ENCODE data around the gene MLNR. TPM values are rescaled to one million over a fixed set of nuclear protein-coding genes. Genes with fewer than 3 reads are reported as not detected.

Gene MLNR
- total and polyA plus RNA-seq, 9 of the 15 experiments (the other 6 are each of a cell fraction or from before 2014, with no cell fraction given): not detected

- FAIRE-seq (no peak), DNase-seq (ENCODE audit: extremely low read depth in 1 of 4, low spot score in 3 of 4) (no peak), ATAC-seq (no peak)
- ChIA-PET POLR2A (no interaction called here), CTCF (ENCODE audit: low intra/inter-chr PET ratio) (no interaction called here)
- in situ Hi-C loops (cut with MboI) (no loop called here), intact Hi-C loops (cut with micrococcal nuclease) (no loop called here)
- no peaks in the 10 kb centered on the region for H4K20me1 ChIP-seq (replicated peaks; ENCODE audit: control insufficient read depth, insufficient read depth, low read length)
- H3K4me2 ChIP-seq (ENCODE audit: insufficient read depth, low read length): no peak overlapping the region
- H3K27ac ChIP-seq (ENCODE audit: extremely low read depth, low read depth, low read length): no peak overlapping the region
- H3K9me3 ChIP-seq (replicated peaks; ENCODE audit: control insufficient read depth, insufficient read depth, low read depth, low read length): no peaks in the 10 kb centered on the region
- H3K4me1 ChIP-seq (replicated peaks in 1 of 2; ENCODE audit: control insufficient read depth in 2 of 2, insufficient read depth in 2 of 2, low read length in 2 of 2): no peaks in the 10 kb centered on the region
- H3K79me2 ChIP-seq (ENCODE audit: control insufficient read depth, insufficient read depth, low read length): no peaks in the 10 kb centered on the region
- H3K4me3 ChIP-seq: no peak overlapping the region
- no peak overlapping the region for H2AFZ ChIP-seq (ENCODE audit: low read depth, low read length)
- TF ChIP-seq NFE2L1 (tag; IDR thresholded peaks at IDR 0.05; ENCODE audit: borderline replicate concordance, low read depth): no peak
- TF ChIP-seq C11orf30 (IDR thresholded peaks at IDR 0.05; ENCODE audit: low read depth): no peak
- TF ChIP-seq POLR2G (IDR thresholded peaks at IDR 0.05; ENCODE audit: low read depth, low read length): no peak
- no peak for TF ChIP-seq MAFG (tag; conservative IDR thresholded peaks at IDR 0.05)
- TF ChIP-seq RB1 (IDR thresholded peaks at IDR 0.05; ENCODE audit: low read depth): no peak
- TF ChIP-seq ZNF766 (CRISPR knock-in tag; conservative IDR thresholded peaks at IDR 0.05): no peak
- TF ChIP-seq NUFIP1 (IDR thresholded peaks at IDR 0.05; ENCODE audit: partially characterized antibody): no peak
- TF ChIP-seq ZNF384 (IDR thresholded peaks at IDR 0.05; ENCODE audit: low read depth, low read length): no peak
- no peak for TF ChIP-seq TARDBP (IDR thresholded peaks at IDR 0.05)
- TF ChIP-seq, protein P1, sequence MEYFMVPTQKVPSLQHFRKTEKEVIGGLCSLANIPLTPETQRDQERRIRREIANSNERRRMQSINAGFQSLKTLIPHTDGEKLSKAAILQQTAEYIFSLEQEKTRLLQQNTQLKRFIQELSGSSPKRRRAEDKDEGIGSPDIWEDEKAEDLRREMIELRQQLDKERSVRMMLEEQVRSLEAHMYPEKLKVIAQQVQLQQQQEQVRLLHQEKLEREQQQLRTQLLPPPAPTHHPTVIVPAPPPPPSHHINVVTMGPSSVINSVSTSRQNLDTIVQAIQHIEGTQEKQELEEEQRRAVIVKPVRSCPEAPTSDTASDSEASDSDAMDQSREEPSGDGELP (CRISPR knock-in tag; IDR thresholded peaks at IDR 0.05; ENCODE audit: borderline replicate concordance): no peak
- TF ChIP-seq ZMIZ1 (IDR thresholded peaks at IDR 0.05; ENCODE audit: low read depth in 2 of 2, low read length in 2 of 2): no peak
- TF ChIP-seq ZNF324 (CRISPR knock-in tag; IDR thresholded peaks at IDR 0.05): no peak
- no peak for TF ChIP-seq ZNF143 (CRISPR knock-in tag; IDR thresholded peaks at IDR 0.05)
- TF ChIP-seq KDM2B (CRISPR knock-in tag; IDR thresholded peaks at IDR 0.05): no peak
- TF ChIP-seq ZNF282 (CRISPR knock-in tag; IDR thresholded peaks at IDR 0.05): no peak
- peaks cover 31% of the 10 kb centered on the region; the same call in 1 of the 3 replicates for H3K36me3 ChIP-seq (ENCODE audit: control insufficient read depth, insufficient read depth, low read length)
- H3K9me1 ChIP-seq (ENCODE audit: control insufficient read depth, insufficient read depth, low read length): no peaks in the 10 kb centered on the region
- H3K9ac ChIP-seq (ENCODE audit: insufficient read depth in 1 of 2, low read depth in 2 of 2, low read length in 2 of 2): no peak overlapping the region
- BruUV-seq (replicated peaks): no TSS peak
- H3K27me3 ChIP-seq (ENCODE audit: control insufficient read depth in 2 of 2, insufficient read depth in 2 of 2, low read length in 2 of 2): no peaks in the 10 kb centered on the region
- 8% methylated on average over 1 of the region's 1 CpG for WGBS (ENCODE audit: insufficient coverage, low coverage, missing lambda C conversion rate)
Measured at GRCh38 chr13:49185264-49185663, 34.9 kb upstream of the MLNR start.
